SH-SY5Y (cell line): ENCODE data around the gene UBE2F.

Experiments
- GATA2 ChIP-seq: IDR thresholded peaks from 2 replicates; pipeline ENCODE4 v1.6.1; 2011; ENCODE audit warnings: mild to moderate bottlenecking, low read depth, low read length
- GATA3 ChIP-seq: IDR thresholded peaks from 2 replicates; pipeline ENCODE4 v1.6.1; 2011; ENCODE audit warnings: low read depth, mild to moderate bottlenecking, low read length, moderate library complexity

- TF ChIP-seq GATA2 (no peak), GATA3 (no peak)
Measured at GRCh38 chr2:238060542-238061314, 93.9 kb downstream of the UBE2F start, which contains the start of gene SCLY.
